ENCODE data around the gene LKAAEAR1. TPM values are rescaled to one million over a fixed set of nuclear protein-coding genes. Genes with fewer than 3 reads are reported as not detected.

LKAAEAR1 gene
- total and polyA plus RNA-seq, 2 of the 4 experiments (the other 2 are of a cell fraction) = 0.21 TPM; not detected in 1

- H4K8ac ChIP-seq (ENCODE audit: low read depth in 2 of 2, low read length in 2 of 2) = no peak overlapping the region
- no peak for DNase-seq
- H3K9me1 ChIP-seq (ENCODE audit: insufficient read depth, low read length) = no peaks in the 10 kb centered on the region
- H3K9me3 ChIP-seq (ENCODE audit: control insufficient read depth, insufficient read depth, low read length) = no peaks in the 10 kb centered on the region
- H2AK9ac ChIP-seq (replicated peaks; ENCODE audit: low read depth, low read length, poor library complexity) = no peak overlapping the region
- H3K56ac ChIP-seq (ENCODE audit: extremely low read depth, insufficient read depth, low read length) = no peak overlapping the region
- H2AK5ac ChIP-seq (ENCODE audit: low read depth, low read length) = no peak overlapping the region
- CTCF ChIA-PET = no interaction called here
- no peaks in the 10 kb centered on the region for H3K79me1 ChIP-seq (ENCODE audit: low read depth in 1 of 2, low read length in 2 of 2)
- intact Hi-C loops (cut with micrococcal nuclease) (no loop called here), in situ Hi-C loops (cut with MboI; ENCODE audit: low sequenced_read_pairs) (no loop called here), dilution Hi-C loops (cut with HindIII; ENCODE audit: low sequenced_read_pairs, unreplicated experiment) (no loop called here)
- no peak overlapping the region for H4K91ac ChIP-seq (ENCODE audit: insufficient read depth, low read depth, low read length)
- peaks cover 24% of the 10 kb centered on the region for H3K36me3 ChIP-seq (ENCODE audit: control insufficient read depth, insufficient read depth, low read length)
- no peak overlapping the region for H3K18ac ChIP-seq (ENCODE audit: low read depth, low read length)
- no peak overlapping the region for H2BK5ac ChIP-seq (ENCODE audit: low read depth, low read length, poor library complexity, severe bottlenecking)
- peaks cover 4% of the 10 kb centered on the region; the same call in 1 of the 2 replicates for H3K4me1 ChIP-seq (ENCODE audit: control insufficient read depth, insufficient read depth, low read length)
- no peak overlapping the region for H3K9ac ChIP-seq (ENCODE audit: low read depth, low read length)
- no peak overlapping the region for H2BK120ac ChIP-seq (ENCODE audit: low read depth, low read length)
- BruUV-seq (replicated peaks) = no TSS peak
- H3K27ac ChIP-seq (ENCODE audit: insufficient read depth, low read length) = no peak overlapping the region
- H3K14ac ChIP-seq (replicated peaks; ENCODE audit: low read depth, low read length) = no peak overlapping the region
- H4K5ac ChIP-seq (ENCODE audit: low read depth, low read length) = no peak overlapping the region
- TF ChIP-seq SMC3 (IDR thresholded peaks at IDR 0.05; ENCODE audit: low read depth, low read length) (no peak), ELK1 (IDR thresholded peaks at IDR 0.05; ENCODE audit: borderline replicate concordance, low read depth, low read length) (no peak), NFE2L2 (IDR thresholded peaks at IDR 0.05; ENCODE audit: low read depth, low read length) (no peak), MAZ (IDR thresholded peaks at IDR 0.05; ENCODE audit: borderline replicate concordance, low read depth, low read length) (no peak), MAFK (IDR thresholded peaks at IDR 0.05; ENCODE audit: low read depth, low read length) (no peak), BHLHE40 (IDR thresholded peaks at IDR 0.05; ENCODE audit: low read depth, low read length) (no peak), POLR2A (IDR thresholded peaks at IDR 0.05; ENCODE audit: low read depth, low read length) (no peak), USF2 (IDR thresholded peaks at IDR 0.05; ENCODE audit: low read depth, low read length) (no peak), CHD1 (IDR thresholded peaks at IDR 0.05; ENCODE audit: low read depth, low read length) (no peak), RFX5 (IDR thresholded peaks at IDR 0.05; ENCODE audit: low read depth, low read length) (no peak)
- peaks cover 5% of the 10 kb centered on the region; the same call in 1 of the 2 replicates for H4K20me1 ChIP-seq (ENCODE audit: insufficient read depth, low read length)
- no peak overlapping the region for H2AFZ ChIP-seq (replicated peaks; ENCODE audit: low read length, poor library complexity)
- H3K4me3 ChIP-seq (ENCODE audit: insufficient read depth, low read depth, low read length) = no peak overlapping the region
- 97% methylated on average over 8 of the region's 17 CpGs; no CpG with 5 or more reads in 1 of the 2 experiments for WGBS, 2 experiments (ENCODE audit: extremely low coverage in 2 of 2, insufficient read length in 1 of 2)
- H3K23ac ChIP-seq (ENCODE audit: low read depth, low read length) = no peak overlapping the region
- no peak overlapping the region for H2BK20ac ChIP-seq (ENCODE audit: low read depth, low read length)
- no peak for ATAC-seq (ENCODE audit: low read depth)
- H3K27me3 ChIP-seq (ENCODE audit: control insufficient read depth, insufficient read depth, low read length) = peaks cover 22% of the 10 kb centered on the region
- no peak overlapping the region for H2BK15ac ChIP-seq (ENCODE audit: low read depth, low read length)
- POLR2A ChIA-PET (ENCODE audit: unreplicated experiment) = no interaction called here
- no peak overlapping the region for H3K4ac ChIP-seq (ENCODE audit: low read depth, low read length)
- H3K4me2 ChIP-seq (ENCODE audit: low read depth, low read length) = no peak overlapping the region
Observed at GRCh38 chr20:64035066-64035932, 48.9 kb downstream of the LKAAEAR1 start.
